H9 (cell line): ENCODE data around the gene CADPS. TPM values are rescaled to one million over a fixed set of nuclear protein-coding genes. Genes with fewer than 3 reads are reported as not detected.

ENCODE experiments used
- DNase-seq: peaks from one replicate; pipeline ENCODE4 v3.0.0-alpha.2; 2017
- H2AFZ ChIP-seq: one replicate; pipeline ENCODE4 v1.6.1; 2013; ENCODE audit warnings: mild to moderate bottlenecking, low read length, control low read depth, moderate library complexity
- H2AK5ac ChIP-seq: 2 replicates; pipeline ENCODE4 v1.6.1; 2013; ENCODE audit warnings: low read length, control low read depth, mixed read lengths; ENCODE audit not compliant: insufficient read length
- H2BK120ac ChIP-seq: one replicate; pipeline ENCODE4 v1.6.1; 2013; ENCODE audit warnings: low read depth, mild to moderate bottlenecking, low read length, control low read depth, inconsistent platforms; ENCODE audit not compliant: poor library complexity, severe bottlenecking
- H2BK12ac ChIP-seq: 2 replicates; pipeline ENCODE4 v1.6.1; 2013; ENCODE audit warnings: low read length, control low read depth, mixed read lengths, low read depth; ENCODE audit not compliant: insufficient read length
- H2BK15ac ChIP-seq: 2 replicates; pipeline ENCODE4 v1.6.1; 2013; ENCODE audit warnings: low read depth, low read length, control low read depth
- H2BK20ac ChIP-seq: one replicate; pipeline ENCODE4 v1.6.1; 2013; ENCODE audit warnings: low read depth, mild to moderate bottlenecking, low read length, control low read depth, inconsistent platforms; ENCODE audit not compliant: poor library complexity, severe bottlenecking
- H2BK5ac ChIP-seq: 2 replicates; pipeline ENCODE4 v1.6.1; 2013; ENCODE audit warnings: low read length, control low read depth, mixed read lengths; ENCODE audit not compliant: insufficient read length
- H3K14ac ChIP-seq: 2 replicates; pipeline ENCODE4 v1.6.1; 2013; ENCODE audit warnings: low read length, control low read depth; ENCODE audit not compliant: insufficient read depth
- H3K18ac ChIP-seq: 2 replicates; pipeline ENCODE4 v1.6.1; 2013; ENCODE audit warnings: low read depth, mild to moderate bottlenecking, mixed read lengths, low read length, control low read depth; ENCODE audit not compliant: insufficient read length
- H3K23ac ChIP-seq: 2 replicates; pipeline ENCODE4 v1.6.1; 2013; ENCODE audit warnings: low read length, control low read depth, mixed read lengths, low read depth; ENCODE audit not compliant: insufficient read length
- H3K23me2 ChIP-seq: 2 replicates; pipeline ENCODE4 v1.6.1; 2013; ENCODE audit warnings: low read depth, mild to moderate bottlenecking, mixed read lengths, low read length, control low read depth; ENCODE audit not compliant: insufficient read length, poor library complexity, severe bottlenecking
- H3K27ac ChIP-seq: 2 replicates; pipeline ENCODE4 v1.5.1; 2013; ENCODE audit warnings: low read length, control low read depth, mixed read lengths, low read depth; ENCODE audit not compliant: insufficient read length
- H3K27me3 ChIP-seq: 2 replicates; pipeline ENCODE4 v1.6.1; 2013; ENCODE audit warnings: low read length, control low read depth, inconsistent platforms; ENCODE audit not compliant: insufficient read depth
- H3K4ac ChIP-seq: 2 replicates; pipeline ENCODE4 v1.6.1; 2013; ENCODE audit warnings: low read depth, mild to moderate bottlenecking, control low read depth, inconsistent platforms, low read length, moderate library complexity
- H3K4me1 ChIP-seq: 2 replicates; pipeline ENCODE4 v1.6.1; 2013; ENCODE audit warnings: low read length, control low read depth, inconsistent platforms; ENCODE audit not compliant: insufficient read depth
- H3K4me2 ChIP-seq: 2 replicates; pipeline ENCODE4 v1.6.1; 2013; ENCODE audit warnings: low read length, control low read depth, mixed read lengths; ENCODE audit not compliant: insufficient read length, insufficient read depth
- H3K56ac ChIP-seq: 2 replicates; pipeline ENCODE4 v1.6.1; 2013; ENCODE audit warnings: low read depth, mild to moderate bottlenecking, mixed read lengths, low read length, control low read depth; ENCODE audit not compliant: insufficient read length
- H3K79me1 ChIP-seq: 2 replicates; pipeline ENCODE4 v1.6.1; 2013; ENCODE audit warnings: low read depth, mild to moderate bottlenecking, moderate library complexity, low read length, control low read depth, inconsistent platforms; ENCODE audit not compliant: insufficient read depth, poor library complexity, severe bottlenecking
- H3K79me2 ChIP-seq: 2 replicates; pipeline ENCODE4 v1.6.1; 2013; ENCODE audit warnings: low read length, control low read depth, inconsistent platforms; ENCODE audit not compliant: insufficient read depth
- H3K9ac ChIP-seq: 2 replicates; pipeline ENCODE4 v1.6.1; 2013; ENCODE audit warnings: low read length, control low read depth, mixed read lengths; ENCODE audit not compliant: insufficient read length; ENCODE audit errors: extremely low read depth
- H3K9me3 ChIP-seq: one replicate; pipeline ENCODE4 v1.6.1; 2013; ENCODE audit warnings: low read depth, low read length, inconsistent platforms; ENCODE audit not compliant: control insufficient read depth
- H3T11ph ChIP-seq: one replicate; pipeline ENCODE4 v1.6.1; 2013; ENCODE audit warnings: mild to moderate bottlenecking, low read length, control low read depth, inconsistent platforms
- H4K20me1 ChIP-seq: one replicate; pipeline ENCODE4 v1.6.1; 2013; ENCODE audit not compliant: control insufficient read depth, insufficient read length, insufficient read depth
- H4K5ac ChIP-seq: 2 replicates; pipeline ENCODE4 v1.6.1; 2013; ENCODE audit warnings: low read depth, mild to moderate bottlenecking, mixed read lengths, low read length, control low read depth; ENCODE audit not compliant: insufficient read length
- H4K8ac ChIP-seq: replicated peaks from 2 replicates; pipeline ENCODE4 v1.6.1; 2013; ENCODE audit warnings: low read length, control low read depth, mixed read lengths, low read depth; ENCODE audit not compliant: insufficient read length
- H4K91ac ChIP-seq: 2 replicates; pipeline ENCODE4 v1.6.1; 2013; ENCODE audit warnings: low read depth, mild to moderate bottlenecking, moderate library complexity, mixed read lengths, low read length, control low read depth; ENCODE audit not compliant: insufficient read length
- H3K27ac Mint-ChIP-seq, 3 experiments: 2 replicates in 2 of 3; 3 replicates in 1 of 3; pipeline ENCODE4 v1.8.0; 2020 to 2021; ENCODE audit warnings: mixed read lengths in 3 of 3, mild to moderate bottlenecking in 1 of 3, moderate library complexity in 1 of 3
- H3K27me3 Mint-ChIP-seq: 2 replicates; pipeline ENCODE4 v1.8.0; 2021; ENCODE audit warnings: low read depth, mild to moderate bottlenecking, moderate library complexity, mixed read lengths
- H3K36me3 Mint-ChIP-seq, 3 experiments: 2 replicates in 2 of 3; 3 replicates in 1 of 3; pipeline ENCODE4 v1.8.0; 2020 to 2021; ENCODE audit warnings: low read depth in 3 of 3, mixed read lengths in 3 of 3; ENCODE audit not compliant: insufficient read depth in 1 of 3
- H3K4me1 Mint-ChIP-seq, 2 experiments: 2 replicates each; pipeline ENCODE4 v1.8.0; 2020; ENCODE audit warnings: mixed read lengths in 2 of 2
- H3K4me3 Mint-ChIP-seq, 2 experiments: 2 replicates in 1 of 2; 3 replicates in 1 of 2; pipeline ENCODE4 v1.8.0; 2020 to 2021; ENCODE audit warnings: mild to moderate bottlenecking in 2 of 2, mixed read lengths in 2 of 2, moderate library complexity in 1 of 2
- H3K9me3 Mint-ChIP-seq, 2 experiments: 2 replicates in 1 of 2; 3 replicates in 1 of 2; pipeline ENCODE4 v1.8.0; 2020; ENCODE audit warnings: mild to moderate bottlenecking in 2 of 2, mixed read lengths in 2 of 2, moderate library complexity in 1 of 2
- CTCF ChIP-seq: fragments of 200-600 bp; sonication (generic); conservative IDR thresholded peaks from 3 replicates; pipeline ENCODE4 v1.8.0; 2021; ENCODE audit warnings: antibody characterized with exemption, mild to moderate bottlenecking
- total RNA-seq: library from RNA; stranded (reverse); gene quantifications from 2 replicates; pipeline ENCODE4 v1.2.1, GENCODE V29; 2021

Gene CADPS
- total RNA-seq, 1 experiment from 2014 or later = 6.6 TPM

- Mint-ChIP-seq H3K27ac (no peak overlapping the region), H3K4me1 (no peaks in the 10 kb centered on the region), H3K4me3 (no peak overlapping the region), H3K36me3 (no peaks in the 10 kb centered on the region), H3K27me3 (peaks cover 3% of the 10 kb centered on the region), H3K9me3 (no peaks in the 10 kb centered on the region)
- H3K9ac ChIP-seq = no peak overlapping the region
- no peak overlapping the region for H3K23ac ChIP-seq
- no peak overlapping the region for H2BK15ac ChIP-seq
- H4K8ac ChIP-seq = no peak overlapping the region
- H4K20me1 ChIP-seq = no peaks in the 10 kb centered on the region
- H3K4me2 ChIP-seq = no peak overlapping the region
- peaks cover 22% of the 10 kb centered on the region; the same call in 1 of the 2 replicates for H3K27me3 ChIP-seq
- H2BK120ac ChIP-seq = no peak overlapping the region
- H3K14ac ChIP-seq = no peak overlapping the region
- no peak overlapping the region for H3K56ac ChIP-seq
- H3K4me1 ChIP-seq = no peaks in the 10 kb centered on the region
- H2AK5ac ChIP-seq = no peak overlapping the region
- no peak overlapping the region for H3T11ph ChIP-seq
- DNase-seq = no peak
- H2BK12ac ChIP-seq = no peak overlapping the region
- no peaks in the 10 kb centered on the region for H3K79me1 ChIP-seq
- H3K4ac ChIP-seq = no peak overlapping the region
- H2BK20ac ChIP-seq = no peak overlapping the region
- no peak overlapping the region for H4K91ac ChIP-seq
- no peaks in the 10 kb centered on the region for H3K23me2 ChIP-seq
- no peak overlapping the region for H4K5ac ChIP-seq
- H3K9me3 ChIP-seq = no peaks in the 10 kb centered on the region
- TF ChIP-seq CTCF = no peak
- no peak overlapping the region for H2AFZ ChIP-seq
- H2BK5ac ChIP-seq = no peak overlapping the region
- no peak overlapping the region for H3K27ac ChIP-seq
- H3K18ac ChIP-seq = no peak overlapping the region
- H3K79me2 ChIP-seq = 0 out of 2 replicates have a peak, but pooled peaks cover 2% of the 10 kb centered on the region
Observed at GRCh38 chr3:62356356-62356755, 518.9 kb downstream of the CADPS start.
